ENCODE data around the gene ITPKB.

ITPKB gene

DNA sequence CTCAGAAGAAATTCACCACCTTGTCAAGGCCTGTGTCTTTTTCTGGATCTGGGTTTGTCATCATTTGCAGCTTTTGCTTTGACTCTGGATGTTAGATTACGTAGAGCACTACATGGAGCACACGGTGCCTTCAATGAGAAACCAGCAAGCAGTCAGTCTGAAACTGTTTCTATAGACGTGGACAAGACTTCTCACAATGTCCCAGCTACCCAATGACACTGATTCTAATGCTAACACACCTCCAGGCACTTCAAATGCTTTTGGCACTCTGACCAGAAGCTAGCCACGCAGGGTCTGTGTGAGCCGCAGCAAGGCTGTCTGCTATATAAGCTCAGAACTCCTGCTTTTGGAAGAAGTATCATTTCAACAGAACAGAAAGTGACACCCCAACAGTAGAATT is 38.2 kb downstream of the ITPKB start:
- H3K27me3 ChIP-seq (ENCODE audit: low read depth), result no peaks in the 10 kb centered on the region
- in situ Hi-C loops (cut with MboI; ENCODE audit: low sequenced_read_pairs), result no loop called here
- H3K4me1 ChIP-seq, result peaks cover 6% of the 10 kb centered on the region
- no peak overlapping the region for H3K4me3 ChIP-seq
- DNase-seq (ENCODE audit: low spot score in 2 of 2), result no peak
- no peaks in the 10 kb centered on the region; the same call in 1 of the 2 replicates for H3K36me3 ChIP-seq (replicated peaks)
- H3K9me3 ChIP-seq, result no peaks in the 10 kb centered on the region

DNA sequence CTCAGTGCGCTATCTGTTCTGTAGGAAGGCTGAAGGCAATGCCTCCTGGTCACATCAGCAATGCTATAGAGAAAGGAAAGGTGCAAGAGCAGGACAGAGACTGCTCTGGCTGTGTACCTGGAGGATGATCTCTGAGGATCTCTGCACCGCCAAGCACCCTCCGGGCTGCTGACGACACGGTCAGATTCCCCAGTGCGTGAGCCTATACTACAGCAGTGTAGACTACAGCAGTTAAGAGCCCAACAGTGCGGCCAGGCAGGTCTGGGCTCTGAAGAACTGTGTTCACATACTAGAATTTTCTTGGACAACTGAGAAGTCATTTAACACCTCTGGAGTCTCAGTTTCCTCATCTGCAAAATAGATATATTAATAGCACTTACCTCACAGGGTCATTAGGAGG is 39.9 kb downstream of the ITPKB start:
- peaks cover 6% of the 10 kb centered on the region for H3K4me1 ChIP-seq
- in situ Hi-C loops (cut with MboI; ENCODE audit: low sequenced_read_pairs), result no loop called here
- no peaks in the 10 kb centered on the region; the same call in 1 of the 2 replicates for H3K36me3 ChIP-seq (replicated peaks)
- no peak for DNase-seq (ENCODE audit: low spot score in 2 of 2)
- H3K9me3 ChIP-seq, result no peaks in the 10 kb centered on the region
- no peak overlapping the region for H3K4me3 ChIP-seq
- no peaks in the 10 kb centered on the region for H3K27me3 ChIP-seq (ENCODE audit: low read depth)

DNA sequence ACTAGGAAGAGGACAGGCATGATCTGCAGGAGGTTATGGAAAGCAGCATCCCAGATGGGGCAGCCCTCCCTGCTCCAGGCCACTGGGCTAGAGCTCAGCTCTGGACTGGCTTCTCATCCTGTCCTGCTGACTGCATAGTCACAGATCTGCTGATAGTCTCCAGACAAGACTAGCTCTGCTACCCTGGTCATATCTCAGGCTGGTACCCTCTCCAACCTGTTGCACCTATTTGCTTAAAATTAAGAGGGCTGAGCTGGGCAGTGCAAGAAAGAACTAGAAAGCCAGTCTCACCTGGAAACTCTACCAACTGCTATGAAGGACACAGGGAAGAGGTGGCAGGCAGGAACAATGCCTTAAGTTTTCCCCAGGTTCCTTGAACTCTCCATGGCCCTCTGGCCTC is 40.4 kb downstream of the ITPKB start:
- Histone ChIP-seq H3K36me3 (replicated peaks) (no peaks in the 10 kb centered on the region; the same call in 1 of the 2 replicates), H3K9me3 (no peaks in the 10 kb centered on the region), H3K4me1 (peaks cover 2% of the 10 kb centered on the region), H3K27me3 (ENCODE audit: low read depth) (no peaks in the 10 kb centered on the region), H3K4me3 (no peak overlapping the region)
- in situ Hi-C loops (cut with MboI; ENCODE audit: low sequenced_read_pairs), result no loop called here
- DNase-seq (ENCODE audit: low spot score in 2 of 2), result no peak

DNA sequence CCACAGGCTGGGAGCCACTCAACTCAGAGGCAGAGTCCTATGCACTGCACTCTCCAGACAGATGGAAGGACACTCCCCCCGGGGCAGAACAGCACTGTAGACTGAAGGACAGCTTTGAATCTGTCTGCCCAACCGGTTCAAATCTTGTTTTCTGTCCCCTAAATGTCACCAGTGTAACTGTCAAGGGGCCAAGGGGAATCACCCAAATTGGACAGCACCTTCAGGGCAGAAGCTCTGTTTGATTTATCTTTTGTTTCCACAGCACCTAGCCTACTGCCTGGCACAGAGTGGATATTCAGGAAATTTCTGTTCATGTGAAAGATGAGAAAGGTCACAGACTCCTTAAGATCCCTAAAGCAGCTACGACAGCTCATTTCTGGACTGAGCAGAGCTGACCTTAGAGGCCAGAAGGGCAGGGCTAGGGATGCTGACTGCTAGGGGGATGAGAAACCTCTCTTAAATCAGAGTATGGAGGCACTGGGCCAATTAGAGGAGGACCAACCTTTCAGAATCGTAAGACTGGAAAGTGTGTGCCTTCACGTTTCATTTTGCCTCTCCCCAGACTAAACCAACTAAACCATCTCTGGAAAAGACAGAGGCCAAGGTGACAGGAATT is 41.0 kb downstream of the ITPKB start:
- Histone ChIP-seq H3K27me3 (ENCODE audit: low read depth) (no peaks in the 10 kb centered on the region), H3K4me1 (no peaks in the 10 kb centered on the region), H3K36me3 (replicated peaks) (no peaks in the 10 kb centered on the region; the same call in 1 of the 2 replicates), H3K9me3 (no peaks in the 10 kb centered on the region), H3K4me3 (no peak overlapping the region)
- no peak for DNase-seq (ENCODE audit: low spot score in 2 of 2)
- in situ Hi-C loops (cut with MboI; ENCODE audit: low sequenced_read_pairs), result no loop called here

DNA sequence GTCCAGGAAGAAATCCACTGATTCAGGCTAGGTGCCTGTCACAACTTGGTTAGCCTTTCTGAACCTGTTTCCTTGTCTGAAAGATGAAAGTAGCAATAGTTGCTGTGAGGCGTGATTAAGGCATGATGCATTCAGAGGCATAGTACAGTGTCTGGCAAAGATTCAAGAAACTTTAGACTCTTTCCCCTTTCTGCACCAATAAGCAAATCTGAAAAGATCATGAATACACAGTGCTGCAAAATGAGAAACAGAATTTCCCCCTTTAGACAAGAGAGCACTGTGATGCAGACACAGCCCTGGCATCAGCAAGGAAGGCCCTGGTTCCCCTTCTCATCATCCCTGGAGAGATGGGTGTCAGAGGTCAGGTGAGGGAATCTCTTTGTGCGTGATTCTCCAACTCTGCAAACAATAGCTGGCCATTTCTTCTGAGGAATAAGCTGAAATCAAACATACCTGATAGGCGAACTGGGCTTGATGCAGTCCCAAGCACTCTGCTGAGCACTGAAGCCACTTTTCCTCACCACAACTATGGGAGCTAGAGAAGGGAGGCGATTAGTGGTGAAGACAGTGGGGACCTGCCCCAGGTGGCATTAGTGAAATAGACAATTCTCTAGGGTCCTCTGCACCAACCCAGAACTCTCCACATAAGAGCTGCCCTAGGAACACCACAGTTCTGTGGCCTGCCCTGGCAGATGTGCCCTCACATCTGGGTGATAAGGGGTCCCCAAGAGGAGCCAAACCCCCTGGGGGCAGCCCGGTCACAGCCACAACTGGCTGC is 41.7 kb downstream of the ITPKB start:
- no peaks in the 10 kb centered on the region for H3K27me3 ChIP-seq (ENCODE audit: low read depth)
- H3K9me3 ChIP-seq, result no peaks in the 10 kb centered on the region
- no peaks in the 10 kb centered on the region; the same call in 1 of the 2 replicates for H3K36me3 ChIP-seq (replicated peaks)
- H3K4me3 ChIP-seq, result no peak overlapping the region
- DNase-seq (ENCODE audit: low spot score in 2 of 2), result no peak
- H3K4me1 ChIP-seq, result no peaks in the 10 kb centered on the region
- in situ Hi-C loops (cut with MboI; ENCODE audit: low sequenced_read_pairs), result no loop called here

DNA sequence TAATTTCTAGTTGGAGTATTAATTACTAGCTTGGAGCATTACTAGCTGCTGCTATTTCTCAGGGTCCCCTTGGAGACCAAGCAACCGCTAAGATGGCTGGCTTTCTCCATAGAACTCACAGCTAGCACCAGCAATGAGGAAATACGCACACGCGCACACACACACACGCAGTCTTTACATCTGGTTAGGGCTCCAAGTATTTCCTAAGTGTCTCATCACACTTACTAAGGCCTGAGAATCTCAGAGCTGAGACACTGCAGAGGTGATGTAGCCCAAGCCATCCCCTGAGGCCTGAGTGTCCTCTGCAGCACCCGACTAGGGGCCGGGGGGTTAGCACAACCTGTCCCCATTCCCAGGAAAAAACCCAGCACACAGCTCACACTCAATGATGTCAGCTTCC is 42.5 kb downstream of the ITPKB start:
- in situ Hi-C loops (cut with MboI; ENCODE audit: low sequenced_read_pairs), result no loop called here
- H3K9me3 ChIP-seq, result no peaks in the 10 kb centered on the region
- H3K4me3 ChIP-seq, result no peak overlapping the region
- no peaks in the 10 kb centered on the region; the same call in 1 of the 2 replicates for H3K36me3 ChIP-seq (replicated peaks)
- DNase-seq (ENCODE audit: low spot score in 2 of 2), result no peak
- H3K4me1 ChIP-seq, result no peaks in the 10 kb centered on the region
- H3K27me3 ChIP-seq (ENCODE audit: low read depth), result no peaks in the 10 kb centered on the region

GRCh38 chr1:226695335-226695900 is 43.7 kb downstream of the ITPKB start:
- Histone ChIP-seq H3K4me1 (no peaks in the 10 kb centered on the region), H3K9me3 (no peaks in the 10 kb centered on the region), H3K27me3 (ENCODE audit: low read depth) (no peaks in the 10 kb centered on the region), H3K36me3 (replicated peaks) (no peaks in the 10 kb centered on the region; the same call in 1 of the 2 replicates), H3K4me3 (no peak overlapping the region)
- in situ Hi-C loops (cut with MboI; ENCODE audit: low sequenced_read_pairs), result no loop called here
- DNase-seq (ENCODE audit: low spot score in 2 of 2), result no peak

DNA sequence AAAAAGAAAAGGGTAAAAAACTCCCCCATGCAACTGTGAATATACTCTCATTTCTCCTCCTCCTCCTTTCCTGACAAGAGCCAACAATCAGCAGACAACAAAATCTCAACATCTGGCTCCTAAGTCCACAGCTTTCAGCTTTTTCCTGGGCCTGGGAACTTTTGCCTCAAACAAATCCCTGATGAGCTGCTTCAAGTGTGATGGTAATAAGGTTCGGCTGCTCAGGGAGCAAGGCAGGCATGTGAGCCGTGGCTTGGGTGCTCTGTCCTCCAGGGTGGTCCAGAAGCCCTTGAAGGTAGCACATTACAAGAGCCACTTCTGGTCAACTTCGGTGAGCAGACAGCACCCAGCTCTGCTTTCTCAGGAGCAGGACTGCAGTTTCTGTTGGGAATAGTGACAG is 46.3 kb downstream of the ITPKB start:
- Histone ChIP-seq H3K27me3 (ENCODE audit: low read depth) (no peaks in the 10 kb centered on the region), H3K36me3 (replicated peaks) (no peaks in the 10 kb centered on the region; the same call in 1 of the 2 replicates), H3K4me3 (no peak overlapping the region), H3K9me3 (no peaks in the 10 kb centered on the region), H3K4me1 (no peaks in the 10 kb centered on the region)
- DNase-seq (ENCODE audit: low spot score in 2 of 2), result no peak
- in situ Hi-C loops (cut with MboI; ENCODE audit: low sequenced_read_pairs), result no loop called here

- Histone ChIP-seq H3K4me1 (no peaks in the 10 kb centered on the region), H3K27me3 (ENCODE audit: low read depth) (no peaks in the 10 kb centered on the region), H3K4me3 (no peak overlapping the region), H3K9me3 (no peaks in the 10 kb centered on the region), H3K36me3 (replicated peaks) (no peaks in the 10 kb centered on the region; the same call in 1 of the 2 replicates)
- in situ Hi-C loops (cut with MboI; ENCODE audit: low sequenced_read_pairs), result no loop called here
- DNase-seq (ENCODE audit: low spot score in 2 of 2), result no peak
Observed at GRCh38 chr1:226692051-226692792, 46.9 kb downstream of the ITPKB start.

GRCh38 chr1:226691247-226691646 is 47.8 kb downstream of the ITPKB start:
- no peaks in the 10 kb centered on the region for H3K27me3 ChIP-seq (ENCODE audit: low read depth)
- no peak overlapping the region for H3K4me3 ChIP-seq
- in situ Hi-C loops (cut with MboI; ENCODE audit: low sequenced_read_pairs), result no loop called here
- H3K36me3 ChIP-seq (replicated peaks), result no peaks in the 10 kb centered on the region
- H3K9me3 ChIP-seq, result no peaks in the 10 kb centered on the region
- no peaks in the 10 kb centered on the region for H3K4me1 ChIP-seq
- DNase-seq (ENCODE audit: low spot score in 2 of 2), result no peak

GRCh38 chr1:226690460-226690982 is 48.6 kb downstream of the ITPKB start:
- Histone ChIP-seq H3K9me3 (no peaks in the 10 kb centered on the region), H3K36me3 (replicated peaks) (no peaks in the 10 kb centered on the region), H3K27me3 (ENCODE audit: low read depth) (no peaks in the 10 kb centered on the region), H3K4me3 (no peak overlapping the region), H3K4me1 (no peaks in the 10 kb centered on the region)
- in situ Hi-C loops (cut with MboI; ENCODE audit: low sequenced_read_pairs), result no loop called here
- DNase-seq (ENCODE audit: low spot score in 2 of 2), result no peak

DNA sequence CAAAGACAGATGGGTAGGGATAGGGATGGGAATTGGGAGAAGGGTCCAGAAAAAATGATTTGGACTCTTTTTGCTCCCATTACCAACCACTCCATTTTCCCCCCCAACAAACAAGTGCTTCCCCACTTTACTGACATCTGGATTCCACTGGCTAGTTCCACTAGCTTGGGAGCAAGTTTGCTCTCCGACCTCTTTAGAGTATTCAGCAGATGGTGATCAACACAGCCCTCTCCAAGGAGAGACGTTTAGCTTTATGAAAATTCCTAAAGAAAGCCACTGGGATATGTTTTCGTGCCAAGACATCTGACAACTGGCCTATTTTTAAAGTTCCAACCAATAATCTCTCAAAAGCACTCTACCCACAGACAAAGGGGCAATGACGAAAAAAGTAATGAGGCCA is 50.3 kb downstream of the ITPKB start:
- no peak overlapping the region for H3K4me3 ChIP-seq
- no peaks in the 10 kb centered on the region for H3K9me3 ChIP-seq
- no peaks in the 10 kb centered on the region for H3K36me3 ChIP-seq (replicated peaks)
- H3K27me3 ChIP-seq (ENCODE audit: low read depth), result no peaks in the 10 kb centered on the region
- no peaks in the 10 kb centered on the region for H3K4me1 ChIP-seq
- in situ Hi-C loops (cut with MboI; ENCODE audit: low sequenced_read_pairs), result no loop called here
- no peak for DNase-seq (ENCODE audit: low spot score in 2 of 2)

DNA sequence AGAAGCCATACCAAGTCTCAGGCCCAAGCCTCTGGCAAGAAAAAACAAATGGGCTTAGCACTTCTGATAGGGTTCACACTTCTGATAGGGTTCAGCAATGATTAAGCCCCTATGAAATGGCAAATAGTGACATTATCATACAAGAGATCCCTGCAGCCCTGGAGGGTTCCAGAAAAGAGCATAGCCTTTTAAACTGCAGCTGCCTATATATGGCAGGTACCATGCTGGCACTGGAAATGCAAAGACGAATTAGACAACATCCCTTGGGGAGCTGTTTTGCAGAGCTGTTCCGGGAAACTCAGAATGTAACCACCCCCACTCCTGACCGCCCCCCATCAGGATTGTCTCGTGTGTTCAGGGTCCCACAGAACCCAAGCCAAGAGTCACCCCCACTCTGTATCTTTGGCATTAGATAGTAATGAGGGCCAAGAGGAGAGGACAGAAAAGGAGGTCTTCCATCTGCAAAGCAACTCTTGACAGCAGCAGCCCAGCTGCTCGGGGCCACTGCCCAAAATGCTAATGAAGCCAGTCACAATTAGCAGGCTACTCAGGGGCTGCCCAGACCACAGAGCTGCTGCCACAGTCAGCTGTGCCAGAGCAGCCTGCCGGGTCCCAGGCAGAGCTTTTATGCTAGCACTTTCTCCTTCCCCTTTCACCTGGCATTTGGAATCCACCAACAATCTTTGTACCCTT is 50.9 kb downstream of the ITPKB start:
- Histone ChIP-seq H3K27me3 (ENCODE audit: low read depth) (no peaks in the 10 kb centered on the region), H3K36me3 (replicated peaks) (no peaks in the 10 kb centered on the region), H3K4me1 (no peaks in the 10 kb centered on the region), H3K9me3 (no peaks in the 10 kb centered on the region), H3K4me3 (no peak overlapping the region)
- in situ Hi-C loops (cut with MboI; ENCODE audit: low sequenced_read_pairs), result no loop called here
- no peak for DNase-seq (ENCODE audit: low spot score in 2 of 2)

Data from HAP-1 (cell line).